ENCODE results near the gene SLC8A1.

SLC8A1 gene

GRCh38 chr2:40421631-40422297, 30.1 kb downstream of the SLC8A1 start:
- no peak for DNase-seq (ENCODE audit: extremely low spot score)
- no peak for TF ChIP-seq CTCF (IDR thresholded peaks at IDR 0.05; ENCODE audit: control extremely low read depth, extremely low read depth, low read depth, missing control alignments)
- CTCF ChIA-PET = interaction anchor here (1.3 kb wide), 1 partner anchor 24 kb away, joined by 3 read pairs; no protein-coding TSS in a partner anchor
- POLR2A ChIA-PET = no interaction called here

- ChIA-PET POLR2A (no interaction called here), CTCF (interaction anchor here (1.3 kb wide), 2 partner anchors 13 to 23 kb away, joined by 3 read pairs; no protein-coding TSS in a partner anchor)
- DNase-seq (ENCODE audit: extremely low spot score) = no peak
- TF ChIP-seq CTCF (IDR thresholded peaks at IDR 0.05; ENCODE audit: control extremely low read depth, extremely low read depth, low read depth, missing control alignments) = no peak
Measured at GRCh38 chr2:40420478-40420877, 31.4 kb downstream of the SLC8A1 start.

- ChIA-PET POLR2A (no interaction called here), CTCF (no interaction called here)
- TF ChIP-seq CTCF (IDR thresholded peaks at IDR 0.05; ENCODE audit: control extremely low read depth, extremely low read depth, low read depth, missing control alignments) = no peak
- no peak for DNase-seq (ENCODE audit: extremely low spot score)
Measured at GRCh38 chr2:40419364-40419762, 32.5 kb downstream of the SLC8A1 start.

GRCh38 chr2:40418614-40419363, 33.1 kb downstream of the SLC8A1 start:
- no peak for TF ChIP-seq CTCF (IDR thresholded peaks at IDR 0.05; ENCODE audit: control extremely low read depth, extremely low read depth, low read depth, missing control alignments)
- no peak for DNase-seq (ENCODE audit: extremely low spot score)
- ChIA-PET POLR2A (no interaction called here), CTCF (interaction anchor here (1.1 to 2.1 kb wide), 6 partner anchors 10 to 224 kb away, joined by 3 to 5 read pairs (median 4); no protein-coding TSS in a partner anchor)

GRCh38 chr2:40416486-40416885, 35.4 kb downstream of the SLC8A1 start:
- TF ChIP-seq CTCF (IDR thresholded peaks at IDR 0.05; ENCODE audit: control extremely low read depth, extremely low read depth, low read depth, missing control alignments) = no peak
- ChIA-PET POLR2A (no interaction called here), CTCF (no interaction called here)
- no peak for DNase-seq (ENCODE audit: extremely low spot score)

GRCh38 chr2:40415391-40415790, 36.5 kb downstream of the SLC8A1 start:
- ChIA-PET POLR2A (no interaction called here), CTCF (interaction anchor here (0.8 kb wide), 1 partner anchor 10 kb away, joined by 3 read pairs; no protein-coding TSS in a partner anchor)
- TF ChIP-seq CTCF (IDR thresholded peaks at IDR 0.05; ENCODE audit: control extremely low read depth, extremely low read depth, low read depth, missing control alignments) = no peak
- no peak for DNase-seq (ENCODE audit: extremely low spot score)
